ENCODE measurements around the gene NR3C2. TPM values are rescaled to one million over a fixed set of nuclear protein-coding genes. Genes with fewer than 3 reads are reported as not detected.

NR3C2 gene
- polyA plus RNA-seq, 1 experiment: 0.14 TPM

DNA sequence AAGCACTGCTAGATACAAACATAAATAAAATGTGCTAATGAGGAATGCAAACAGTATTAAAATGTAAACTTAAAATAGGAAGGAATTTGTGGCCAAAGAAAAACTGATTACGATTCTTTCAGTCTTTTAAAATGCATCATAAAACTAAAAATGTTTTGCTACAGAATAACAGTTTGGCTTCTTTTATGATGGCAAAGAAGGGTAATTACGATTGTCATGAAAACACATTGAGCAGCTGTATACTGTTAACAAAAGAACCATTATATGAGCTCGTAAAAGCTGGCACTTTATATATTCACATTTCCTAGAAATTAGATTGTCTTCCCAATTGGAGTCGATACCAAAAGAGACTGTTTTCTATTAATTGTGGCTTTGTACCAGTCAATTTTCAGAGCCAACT is 290.4 kb downstream of the NR3C2 start:
- ChIA-PET CTCF (no interaction called here), POLR2A (no interaction called here)
- H3K9me3 ChIP-seq (ENCODE audit: control insufficient read depth, insufficient read depth, low read length): no peaks in the 10 kb centered on the region
- no peaks in the 10 kb centered on the region for H3K27me3 ChIP-seq (ENCODE audit: control insufficient read depth, insufficient read depth, low read length)
- no peak overlapping the region for H3K4me3 ChIP-seq (ENCODE audit: low read depth, low read length)
- TF ChIP-seq, protein P1, sequence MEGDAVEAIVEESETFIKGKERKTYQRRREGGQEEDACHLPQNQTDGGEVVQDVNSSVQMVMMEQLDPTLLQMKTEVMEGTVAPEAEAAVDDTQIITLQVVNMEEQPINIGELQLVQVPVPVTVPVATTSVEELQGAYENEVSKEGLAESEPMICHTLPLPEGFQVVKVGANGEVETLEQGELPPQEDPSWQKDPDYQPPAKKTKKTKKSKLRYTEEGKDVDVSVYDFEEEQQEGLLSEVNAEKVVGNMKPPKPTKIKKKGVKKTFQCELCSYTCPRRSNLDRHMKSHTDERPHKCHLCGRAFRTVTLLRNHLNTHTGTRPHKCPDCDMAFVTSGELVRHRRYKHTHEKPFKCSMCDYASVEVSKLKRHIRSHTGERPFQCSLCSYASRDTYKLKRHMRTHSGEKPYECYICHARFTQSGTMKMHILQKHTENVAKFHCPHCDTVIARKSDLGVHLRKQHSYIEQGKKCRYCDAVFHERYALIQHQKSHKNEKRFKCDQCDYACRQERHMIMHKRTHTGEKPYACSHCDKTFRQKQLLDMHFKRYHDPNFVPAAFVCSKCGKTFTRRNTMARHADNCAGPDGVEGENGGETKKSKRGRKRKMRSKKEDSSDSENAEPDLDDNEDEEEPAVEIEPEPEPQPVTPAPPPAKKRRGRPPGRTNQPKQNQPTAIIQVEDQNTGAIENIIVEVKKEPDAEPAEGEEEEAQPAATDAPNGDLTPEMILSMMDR (IDR thresholded peaks at IDR 0.05; ENCODE audit: low read depth, low read length): no peak
- H3K27ac ChIP-seq (ENCODE audit: low read depth, low read length): no peak overlapping the region
- no peak for DNase-seq (ENCODE audit: low read depth, low spot score)

DNA sequence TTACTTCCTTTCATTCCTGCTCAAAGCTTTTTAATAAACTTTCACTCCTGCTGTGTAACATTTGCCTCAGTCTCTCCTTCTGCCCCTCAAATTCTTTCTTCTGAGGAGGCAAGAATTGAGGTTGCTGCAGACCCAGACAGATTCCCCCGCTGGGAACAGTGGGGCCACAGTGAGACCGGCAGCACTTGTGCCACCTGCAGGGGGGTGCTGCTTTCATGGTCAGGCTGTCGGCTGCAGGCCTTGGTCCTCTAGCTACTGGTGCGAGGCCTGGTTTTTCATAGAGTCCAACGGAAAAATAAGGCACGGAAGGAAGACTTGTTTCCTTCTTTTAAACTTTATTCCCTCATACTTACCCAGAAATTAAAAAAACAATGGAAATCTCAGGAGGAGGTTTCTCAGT is 296.7 kb downstream of the NR3C2 start:
- TF ChIP-seq, protein P1 (IDR thresholded peaks at IDR 0.05; ENCODE audit: low read depth, low read length): no peak
- CTCF ChIA-PET: no interaction called here
- no peaks in the 10 kb centered on the region for H3K27me3 ChIP-seq (ENCODE audit: control insufficient read depth, insufficient read depth, low read length)
- POLR2A ChIA-PET: no interaction called here
- no peak for DNase-seq (ENCODE audit: low read depth, low spot score)
- no peaks in the 10 kb centered on the region for H3K9me3 ChIP-seq (ENCODE audit: control insufficient read depth, insufficient read depth, low read length)
- H3K27ac ChIP-seq (ENCODE audit: low read depth, low read length): no peak overlapping the region
- no peak overlapping the region for H3K4me3 ChIP-seq (ENCODE audit: low read depth, low read length)

DNA sequence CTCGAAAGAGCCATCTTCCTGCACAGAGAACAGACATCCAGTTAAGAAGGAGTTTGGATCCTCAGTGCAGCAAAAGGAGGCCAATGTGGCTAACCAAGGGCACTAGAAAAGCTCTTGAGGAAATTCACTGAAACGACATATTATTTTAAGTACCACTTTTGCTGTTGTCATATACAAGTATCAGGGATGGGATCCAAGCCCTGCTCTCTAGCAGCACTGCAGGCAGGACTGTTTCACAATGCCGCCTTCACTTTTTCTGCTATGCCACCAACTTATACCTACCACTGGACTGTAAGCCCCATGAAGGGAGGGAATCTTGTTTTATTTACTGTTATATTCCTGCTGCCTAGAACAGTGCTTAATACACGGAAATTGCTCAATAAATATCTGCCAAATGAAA is 299.0 kb downstream of the NR3C2 start:
- Histone ChIP-seq H3K4me3 (ENCODE audit: low read depth, low read length) (no peak overlapping the region), H3K27ac (ENCODE audit: low read depth, low read length) (no peak overlapping the region), H3K27me3 (ENCODE audit: control insufficient read depth, insufficient read depth, low read length) (no peaks in the 10 kb centered on the region), H3K9me3 (ENCODE audit: control insufficient read depth, insufficient read depth, low read length) (no peaks in the 10 kb centered on the region)
- CTCF ChIA-PET: no interaction called here
- TF ChIP-seq, protein P1 (IDR thresholded peaks at IDR 0.05; ENCODE audit: low read depth, low read length): no peak
- DNase-seq (ENCODE audit: low read depth, low spot score): no peak
- POLR2A ChIA-PET: no interaction called here

DNA sequence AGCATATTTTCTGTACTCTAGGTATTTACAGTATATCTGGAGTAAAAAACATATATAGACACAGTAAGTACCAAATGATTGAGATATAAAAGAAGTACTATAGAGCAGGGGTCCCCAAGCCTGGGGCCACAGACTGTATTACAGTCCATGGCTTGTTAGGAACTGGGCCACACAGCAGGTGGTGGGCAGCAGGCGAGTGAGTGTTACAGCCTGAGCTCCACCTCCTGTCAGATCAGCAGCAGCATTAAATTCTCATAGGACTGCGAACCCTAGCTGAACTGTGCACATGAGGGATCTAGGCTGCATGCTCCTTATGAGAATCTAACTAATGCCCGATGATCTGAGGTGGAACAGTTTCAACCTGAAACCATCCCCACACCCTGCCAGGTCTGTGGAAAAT is 300.7 kb downstream of the NR3C2 start:
- no peak overlapping the region for H3K4me3 ChIP-seq (ENCODE audit: low read depth, low read length)
- ChIA-PET POLR2A (no interaction called here), CTCF (no interaction called here)
- H3K27me3 ChIP-seq (ENCODE audit: control insufficient read depth, insufficient read depth, low read length): no peaks in the 10 kb centered on the region
- H3K27ac ChIP-seq (ENCODE audit: low read depth, low read length): no peak overlapping the region
- no peak for DNase-seq (ENCODE audit: low read depth, low spot score)
- TF ChIP-seq, protein P1 (IDR thresholded peaks at IDR 0.05; ENCODE audit: low read depth, low read length): no peak
- no peaks in the 10 kb centered on the region for H3K9me3 ChIP-seq (ENCODE audit: control insufficient read depth, insufficient read depth, low read length)

DNA sequence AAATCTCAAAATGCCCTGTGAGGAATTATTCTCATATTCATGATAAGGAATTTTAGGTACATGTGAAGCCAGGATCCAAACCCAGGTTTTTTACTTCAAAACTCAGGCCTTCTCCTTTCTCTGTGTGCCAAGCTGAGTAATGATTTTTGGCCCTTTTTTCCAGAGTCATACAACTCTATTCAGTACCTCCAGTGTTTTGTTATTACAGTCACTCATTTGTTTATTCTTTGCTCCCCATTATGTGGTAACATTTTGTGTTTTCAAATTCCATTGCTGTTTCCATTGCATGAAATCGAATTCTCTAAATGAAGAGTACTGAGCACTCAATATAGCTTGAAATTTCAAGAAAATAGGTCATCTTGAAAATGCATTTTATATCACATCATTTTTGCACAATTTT is 315.4 kb downstream of the NR3C2 start:
- DNase-seq (ENCODE audit: low read depth, low spot score): no peak
- Histone ChIP-seq H3K27ac (ENCODE audit: low read depth, low read length) (no peak overlapping the region), H3K27me3 (ENCODE audit: control insufficient read depth, insufficient read depth, low read length) (peaks cover 2% of the 10 kb centered on the region), H3K4me3 (ENCODE audit: low read depth, low read length) (no peak overlapping the region), H3K9me3 (ENCODE audit: control insufficient read depth, insufficient read depth, low read length) (peaks cover 3% of the 10 kb centered on the region; the same call in 1 of the 2 replicates)
- ChIA-PET POLR2A (no interaction called here), CTCF (no interaction called here)
- TF ChIP-seq, protein P1 (IDR thresholded peaks at IDR 0.05; ENCODE audit: low read depth, low read length): no peak

Data from AG04450 (cell line).